Medulla oblongata (tissue), 1 donor: ENCODE measurements around the gene BLM.
A peak's percentile ranks its signal among the peaks of the same experiment; 100 is the strongest.
"Not testable (repeated sequence)": the region's sequence is repeated elsewhere in the genome, so short reads cannot be mapped to it uniquely, and the experiment has no call there.

ENCODE experiments used
- DNase-seq: peaks from one replicate; pipeline ENCODE4 v3.0.0-alpha.2; 2015; ENCODE audit errors: extremely low spot score

The BLM gene

DNA sequence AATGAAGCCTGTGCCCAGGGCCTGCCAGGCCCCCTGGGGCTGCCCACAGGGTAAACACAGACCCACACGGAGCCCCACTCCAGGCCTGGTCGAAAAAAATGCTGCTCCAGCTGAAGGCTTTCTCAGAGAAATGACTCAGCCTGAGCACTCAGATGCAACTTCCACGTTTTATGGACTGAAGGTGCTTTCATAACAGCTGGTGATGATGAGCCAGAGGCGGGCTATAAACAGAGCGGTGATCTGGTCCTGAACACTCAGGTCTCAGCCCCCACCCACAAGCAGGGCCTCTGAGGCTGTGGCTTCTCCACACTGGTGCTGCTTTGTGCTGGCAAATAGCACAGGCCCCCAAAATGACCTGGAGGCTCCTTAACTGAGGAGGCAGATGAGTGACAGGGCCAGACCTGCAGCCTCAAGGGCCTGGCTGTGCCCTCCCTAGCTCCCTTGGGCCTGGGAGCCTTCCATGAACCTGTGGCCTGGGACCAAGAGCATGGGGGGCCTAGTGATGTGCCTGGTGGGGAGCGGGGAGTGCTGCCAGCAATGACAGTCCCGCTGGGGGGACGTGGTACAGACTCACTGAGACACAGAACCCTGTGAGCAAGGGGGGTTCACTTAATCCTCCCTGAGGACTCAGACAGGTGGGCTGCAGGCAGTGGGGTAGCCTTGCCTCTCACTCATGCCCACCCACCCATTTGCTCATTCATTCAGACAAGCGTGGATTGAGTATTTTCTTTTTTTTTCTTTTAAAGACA, 128.2 kb downstream of the BLM start:
- DNase-seq = no peak

GRCh38 chr15:90849424-90849823, 132.3 kb downstream of the BLM start:
- DNase-seq = not testable (repeated sequence)

GRCh38 chr15:90851114-90851513, 134.0 kb downstream of the BLM start:
- no peak for DNase-seq

DNA sequence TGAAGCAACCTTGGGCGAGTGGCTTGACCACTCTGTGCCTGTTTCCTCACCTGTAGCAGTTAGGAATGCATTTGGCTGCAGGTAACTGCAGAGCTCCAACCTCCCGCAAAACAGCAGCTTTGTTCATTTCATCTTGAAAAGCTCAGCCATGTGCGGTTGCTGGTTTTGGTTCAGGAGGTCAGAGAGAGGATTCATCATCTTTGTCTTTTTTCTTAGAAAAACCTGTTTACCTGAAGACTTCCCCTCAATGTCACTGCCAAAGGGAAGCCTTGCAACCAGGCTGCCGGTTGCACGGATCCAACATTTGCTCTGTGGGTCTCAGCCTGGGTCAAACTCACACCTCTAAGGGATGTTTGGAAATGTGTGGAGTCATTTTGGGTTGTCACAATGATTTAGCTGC, 134.8 kb downstream of the BLM start:
- DNase-seq = no peak

GRCh38 chr15:90855139-90855538, 138.0 kb downstream of the BLM start:
- no peak for DNase-seq

- no peak for DNase-seq
Observed at GRCh38 chr15:90857337-90857736, 140.2 kb downstream of the BLM start.

DNA sequence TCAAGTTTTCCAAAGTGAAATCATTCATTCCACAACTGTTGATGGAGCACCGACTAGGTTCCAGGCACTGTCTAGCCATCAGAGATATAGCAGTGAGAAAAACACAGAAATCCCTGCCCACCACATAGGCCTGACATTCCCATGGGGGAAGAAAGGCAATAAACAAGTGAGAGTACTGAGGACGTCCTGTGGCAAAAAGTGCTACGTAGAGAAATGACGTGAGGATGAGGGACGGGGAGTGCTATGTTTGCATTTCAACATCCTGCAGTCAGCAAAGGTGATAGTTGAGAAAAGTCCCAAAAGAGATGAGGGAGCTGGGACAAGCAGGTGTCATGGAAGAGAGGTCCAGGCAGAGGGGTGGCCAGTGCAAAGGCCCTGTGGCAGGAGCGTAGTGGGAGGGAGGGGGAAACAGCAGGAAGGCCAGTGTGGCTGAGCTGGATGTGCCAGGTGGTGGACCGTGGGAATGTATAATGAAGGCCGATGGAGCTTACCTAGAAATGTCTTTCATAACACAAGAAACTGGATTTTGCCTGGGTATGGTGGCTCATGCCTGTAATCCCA, 140.8 kb downstream of the BLM start:
- no peak for DNase-seq

DNA sequence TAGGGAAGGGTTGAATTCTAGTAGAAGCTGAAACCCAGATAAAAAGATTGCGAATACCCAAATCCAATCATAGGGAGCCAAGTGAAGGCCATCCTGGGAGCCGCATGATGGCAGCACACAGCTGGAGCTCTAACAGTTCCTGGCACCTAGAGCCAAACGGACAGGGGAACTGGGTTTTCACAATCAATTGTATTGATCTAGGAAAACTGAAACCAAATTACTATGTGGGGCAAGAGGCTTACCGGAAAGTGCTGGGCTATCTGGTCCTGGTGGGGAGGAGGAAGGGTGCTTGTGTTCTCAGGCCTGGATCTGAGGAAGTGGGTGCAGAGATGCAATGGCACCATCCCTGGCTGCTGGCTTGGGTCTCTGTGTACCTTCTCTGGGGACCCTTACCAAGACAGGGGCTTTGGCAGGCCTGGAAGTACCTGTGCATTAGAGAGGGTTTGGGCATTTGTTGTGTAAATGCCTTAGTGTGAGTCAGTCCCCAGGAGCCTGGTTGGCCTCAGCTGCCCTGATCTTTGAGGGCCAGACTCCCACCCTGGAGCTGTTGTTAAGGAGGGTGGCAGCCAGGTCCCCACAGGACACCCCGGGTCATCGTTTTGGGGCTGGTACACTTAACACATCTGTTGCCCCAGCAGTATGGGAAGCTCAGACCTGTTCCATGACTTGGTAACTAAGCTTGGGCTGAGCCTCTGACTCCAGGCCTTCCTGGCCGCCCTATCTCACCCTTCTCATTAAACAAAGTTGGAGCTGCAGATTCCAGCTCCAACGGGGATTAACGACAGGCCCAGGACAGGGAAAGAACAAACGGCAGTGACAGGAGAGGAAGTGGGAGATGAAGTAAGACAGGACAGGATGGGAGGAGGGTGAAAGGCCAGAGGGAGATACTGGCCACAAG, 142.3 kb downstream of the BLM start:
- no peak for DNase-seq

GRCh38 chr15:90860450-90860849, 143.3 kb downstream of the BLM start:
- DNase-seq = no peak

- no peak for DNase-seq
Observed at GRCh38 chr15:90860942-90861675, 144.0 kb downstream of the BLM start.

DNA sequence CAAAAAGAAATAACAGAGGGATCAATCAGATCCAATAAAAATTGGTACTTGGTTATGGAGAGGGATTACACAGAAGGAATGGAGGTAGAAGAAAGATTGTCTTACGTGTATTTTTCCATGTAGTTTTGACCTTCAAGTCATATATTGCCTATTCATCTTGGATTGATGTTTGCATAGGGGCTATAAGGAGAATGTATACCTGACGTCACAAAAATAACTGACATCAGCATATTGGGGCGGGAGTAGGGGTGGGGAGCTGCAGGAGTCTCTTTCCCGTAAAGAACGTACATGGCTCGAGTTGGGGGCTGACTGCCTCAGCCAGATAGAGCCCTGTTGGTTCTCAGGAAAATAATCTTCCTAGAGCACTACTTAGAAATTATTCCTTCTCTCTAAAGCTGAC, 145.3 kb downstream of the BLM start:
- DNase-seq = no peak

GRCh38 chr15:90862964-90863778, 146.0 kb downstream of the BLM start:
- DNase-seq = peak; percentile 38

DNA sequence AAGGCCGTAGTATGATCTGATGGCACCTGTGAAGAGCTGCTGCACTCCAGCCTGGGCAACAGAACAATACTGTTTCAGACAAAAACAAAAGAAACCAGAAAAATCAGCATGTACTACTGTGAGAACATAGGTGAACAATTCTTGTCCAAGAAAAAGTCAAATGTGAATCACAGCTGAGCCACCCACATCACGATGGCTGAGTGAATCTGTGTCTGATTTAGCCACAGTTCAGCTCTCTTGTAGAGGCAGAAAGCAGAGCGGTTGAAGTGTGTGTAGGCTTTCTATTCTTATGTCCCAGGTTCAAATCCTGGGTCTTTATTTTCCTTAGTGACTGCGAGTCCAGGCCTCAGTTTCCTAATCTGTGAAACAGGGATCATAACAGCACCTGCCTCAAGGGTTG, 146.8 kb downstream of the BLM start:
- no peak for DNase-seq

DNA sequence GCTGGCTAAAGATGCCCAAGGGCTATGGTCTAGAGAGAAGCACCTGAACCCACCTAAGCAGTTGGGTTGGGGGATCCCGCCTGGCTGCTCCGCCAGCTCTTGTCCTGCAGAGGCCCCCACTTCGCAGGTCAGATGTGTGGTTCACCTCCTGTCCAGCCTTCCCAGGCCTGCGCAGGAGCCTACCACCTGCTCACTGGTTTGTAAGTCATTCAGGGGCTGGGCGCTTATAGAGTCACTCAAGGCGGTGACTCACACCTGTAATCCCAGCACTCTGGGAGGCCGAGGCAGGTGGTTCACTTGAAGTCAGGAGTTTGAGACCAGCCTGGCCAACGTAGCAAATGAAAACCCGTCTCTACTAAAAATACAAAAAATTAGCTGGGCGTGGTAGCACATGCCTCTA, 147.4 kb downstream of the BLM start:
- DNase-seq = no peak

DNA sequence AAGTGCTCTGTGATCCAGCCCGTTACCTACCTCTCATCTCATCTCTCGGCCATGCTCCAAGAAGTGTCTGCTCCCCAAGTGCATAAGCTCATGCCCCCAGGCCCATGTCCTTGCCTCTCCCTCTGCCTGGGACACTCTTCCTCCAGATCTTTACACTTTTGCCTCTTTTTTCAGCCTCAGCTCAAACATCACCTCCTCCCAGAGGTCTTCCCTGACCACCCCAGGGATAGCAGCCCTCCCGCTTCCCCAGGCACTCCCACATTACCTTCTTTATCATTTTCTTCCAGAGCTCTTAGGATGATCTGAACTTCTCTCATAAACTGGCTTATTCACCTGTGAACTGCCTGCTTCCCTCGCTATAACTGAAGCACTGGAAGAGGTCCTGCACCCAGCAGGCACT, 148.6 kb downstream of the BLM start:
- no peak for DNase-seq
